Aorta (tissue), 5 donors: ENCODE data around the gene GON7. TPM values are rescaled to one million over a fixed set of nuclear protein-coding genes. Genes with fewer than 3 reads are reported as not detected.
A peak's percentile ranks its signal among the peaks of the same experiment; 100 is the strongest.

Source experiments
- ATAC-seq: fragments of 200-7000 bp; cut with Tn5 transposase; one replicate; pipeline ENCODE4 v1.9.1; 2022; ENCODE audit warnings: moderate library complexity; ENCODE audit not compliant: low FRiP score
- DNase-seq, 2 donors: peaks; one replicate each; pipeline ENCODE4 v3.0.0-alpha.2; 2020
- H3K27ac ChIP-seq, 2 donors: one replicate each; pipeline ENCODE4 v1.5.1; 2013; ENCODE audit warnings: low read length in 2 of 2, mild to moderate bottlenecking in 2 of 2, moderate library complexity in 2 of 2, control low read depth in 1 of 2, inconsistent platforms in 1 of 2, low read depth in 1 of 2
- H3K27me3 ChIP-seq, 2 donors: one replicate each; pipeline ENCODE4 v1.6.1; 2013; ENCODE audit warnings: control low read depth in 1 of 2, low read length in 1 of 2, mild to moderate bottlenecking in 1 of 2, moderate library complexity in 1 of 2; ENCODE audit not compliant: insufficient read depth in 2 of 2, control insufficient read depth in 1 of 2
- H3K36me3 ChIP-seq, 2 donors: one replicate each; pipeline ENCODE4 v1.6.1; 2013; ENCODE audit warnings: control low read depth in 1 of 2, low read length in 1 of 2, mild to moderate bottlenecking in 1 of 2; ENCODE audit not compliant: insufficient read depth in 2 of 2, control insufficient read depth in 1 of 2
- H3K4me1 ChIP-seq, 2 donors: one replicate each; pipeline ENCODE4 v1.6.1; 2013; ENCODE audit warnings: low read length in 2 of 2, control low read depth in 1 of 2, mild to moderate bottlenecking in 1 of 2, moderate library complexity in 1 of 2; ENCODE audit not compliant: insufficient read depth in 2 of 2, control insufficient read depth in 1 of 2
- H3K4me3 ChIP-seq, 2 donors: one replicate each; pipeline ENCODE4 v1.5.1; 2013; ENCODE audit warnings: low read length in 2 of 2, control low read depth in 1 of 2, mild to moderate bottlenecking in 1 of 2
- H3K9me3 ChIP-seq: one replicate; pipeline ENCODE4 v1.6.1; 2013; ENCODE audit warnings: mild to moderate bottlenecking, low read length; ENCODE audit not compliant: control insufficient read depth
- WGBS, 2 donors: extraction: QIAGEN DNeasy Blood & Tissue Kit; methylation state at CpG; one replicate each; pipeline ENCODE4 v1.1.7; 2013; 5-methylcytosine and 5-hydroxymethylcytosine counted together
- intact Hi-C, 2 donors: fragments of 100-400 bp; cut with DNase I; formaldehyde crosslinking; loops; one replicate each; pipeline versions ENCODE4 v1.14.2 to v1.15.0; 2022
- polyA plus RNA-seq, 2 donors: library from polyadenylated mRNA; stranded (reverse); fragments of 200-250 nt; gene quantifications; one replicate each; pipeline ENCODE4 v1.2.3, GENCODE V29; 2013
- total RNA-seq, 2 donors: library from RNA; stranded (reverse); fragmentation: NEBNext Ultra II Directional; extraction: Animal tissue kit (Norgen Biotek cat#: 25700); gene quantifications; one replicate each; pipeline ENCODE4 v1.2.1, GENCODE V29; 2021
- donor health status: healthy with polysubstance abuse.
- donor health status: Bipolar disorder and iron deficiency.
- donor health status: DM: no; HTN: no; CAD: no.
- donor health status: DM: no; HTN: no; CAD: no.
- donor health status: DM: yes; HTN: yes; CAD: no.

The GON7 gene
- total and polyA plus RNA-seq, 4 donors = 4.9 to 17.3 (median 10.0) TPM

GRCh38 chr14:93232159-93232558, 25.3 kb upstream of the GON7 start:
- no peaks in the 10 kb centered on the region for H3K9me3 ChIP-seq
- intact Hi-C loops = no loop called here
- no peak for ATAC-seq
- H3K27ac ChIP-seq = no peak overlapping the region
- 55 to 64% methylated on average over 17 of the region's 17 CpGs for WGBS, 2 donors
- H3K27me3 ChIP-seq = no peaks in the 10 kb centered on the region
- H3K4me1 ChIP-seq = no peaks in the 10 kb centered on the region
- peaks cover 0 to 4% of the 10 kb centered on the region in 2 donors for H3K36me3 ChIP-seq
- H3K4me3 ChIP-seq = no peak overlapping the region
- no peak for DNase-seq

GRCh38 chr14:93231129-93231979, 24.5 kb upstream of the GON7 start:
- Histone ChIP-seq H3K4me3 (peak overlapping the region in 1 of 2 donors; percentile 14), H3K9me3 (no peaks in the 10 kb centered on the region), H3K27ac (no peak overlapping the region), H3K4me1 (no peaks in the 10 kb centered on the region), H3K27me3 (no peaks in the 10 kb centered on the region), H3K36me3 (peaks cover 0 to 6% of the 10 kb centered on the region in 2 donors)
- peak; percentile 49 to 78 for DNase-seq
- intact Hi-C loops = no loop called here
- ATAC-seq = no peak
- 23 to 25% methylated on average over 39 of the region's 39 CpGs for WGBS, 2 donors

- Histone ChIP-seq H3K27ac (no peak overlapping the region), H3K27me3 (no peaks in the 10 kb centered on the region), H3K9me3 (no peaks in the 10 kb centered on the region), H3K4me1 (no peaks in the 10 kb centered on the region), H3K36me3 (peaks cover 3 to 6% of the 10 kb centered on the region in 2 donors), H3K4me3 (no peak overlapping the region)
- DNase-seq (no peak), ATAC-seq (no peak)
- 95 to 97% methylated on average over 16 of the region's 16 CpGs for WGBS, 2 donors
- intact Hi-C loops = no loop called here
These were observed 23.7 kb upstream of the GON7 start for GRCh38 chr14:93230539-93230938.

GRCh38 chr14:93228550-93228949, 21.7 kb upstream of the GON7 start:
- ATAC-seq (no peak), DNase-seq (no peak)
- no peaks in the 10 kb centered on the region for H3K9me3 ChIP-seq
- H3K27me3 ChIP-seq = no peaks in the 10 kb centered on the region
- H3K4me1 ChIP-seq = no peaks in the 10 kb centered on the region
- no peak overlapping the region for H3K27ac ChIP-seq
- H3K4me3 ChIP-seq = no peak overlapping the region
- WGBS, 2 donors = 97 to 98% methylated on average over 8 of the region's 8 CpGs
- H3K36me3 ChIP-seq = peaks cover 3 to 6% of the 10 kb centered on the region in 2 donors
- intact Hi-C loops = no loop called here

- ATAC-seq (no peak), DNase-seq (no peak)
- intact Hi-C loops = no loop called here
- no peak overlapping the region for H3K4me3 ChIP-seq
- H3K27ac ChIP-seq = no peak overlapping the region
- H3K9me3 ChIP-seq = no peaks in the 10 kb centered on the region
- 97 to 99% methylated on average over 27 of the region's 27 CpGs for WGBS, 2 donors
- no peaks in the 10 kb centered on the region for H3K27me3 ChIP-seq
- H3K4me1 ChIP-seq = no peaks in the 10 kb centered on the region
- H3K36me3 ChIP-seq = peaks cover 3 to 6% of the 10 kb centered on the region in 2 donors
These were observed 16.7 kb upstream of the GON7 start for GRCh38 chr14:93223565-93223964.

- Histone ChIP-seq H3K27ac (no peak overlapping the region), H3K4me3 (no peak overlapping the region), H3K9me3 (no peaks in the 10 kb centered on the region), H3K4me1 (no peaks in the 10 kb centered on the region), H3K36me3 (peaks cover 1 to 6% of the 10 kb centered on the region in 2 donors), H3K27me3 (no peaks in the 10 kb centered on the region)
- intact Hi-C loops = no loop called here
- ATAC-seq (no peak), DNase-seq (no peak)
These were observed 13.6 kb upstream of the GON7 start for GRCh38 chr14:93220509-93220908.

GRCh38 chr14:93219103-93219726, 12.3 kb upstream of the GON7 start:
- ATAC-seq = no peak
- intact Hi-C loops = no loop called here
- WGBS, 2 donors = 44 to 45% methylated on average over 3 of the region's 3 CpGs

GRCh38 chr14:93214598-93214997, 7.7 kb upstream of the GON7 start:
- Histone ChIP-seq H3K27ac (no peak overlapping the region), H3K27me3 (no peaks in the 10 kb centered on the region), H3K9me3 (no peaks in the 10 kb centered on the region), H3K4me1 (no peaks in the 10 kb centered on the region), H3K36me3 (peaks cover 1 to 6% of the 10 kb centered on the region in 2 donors), H3K4me3 (no peak overlapping the region)
- no peak for ATAC-seq
- 91 to 92% methylated on average over 2 of the region's 2 CpGs for WGBS, 2 donors
- intact Hi-C loops = no loop called here
- no peak for DNase-seq

More at GRCh38 chr14:93219103-93219726, 12.3 kb upstream of the GON7 start:
- no peaks in the 10 kb centered on the region for H3K9me3 ChIP-seq
- DNase-seq = no peak
- H3K4me1 ChIP-seq = no peaks in the 10 kb centered on the region
- H3K4me3 ChIP-seq = no peak overlapping the region
- peaks cover 1 to 6% of the 10 kb centered on the region in 2 donors for H3K36me3 ChIP-seq
- H3K27me3 ChIP-seq = no peaks in the 10 kb centered on the region
- no peak overlapping the region for H3K27ac ChIP-seq

- H3K4me1 ChIP-seq = no peaks in the 10 kb centered on the region
- no peaks in the 10 kb centered on the region for H3K27me3 ChIP-seq
- no peak overlapping the region for H3K4me3 ChIP-seq
- intact Hi-C loops = no loop called here
- WGBS, 2 donors = 81 to 84% methylated on average over 3 of the region's 3 CpGs
- no peaks in the 10 kb centered on the region for H3K9me3 ChIP-seq
- ATAC-seq (no peak), DNase-seq (no peak)
- no peak overlapping the region for H3K27ac ChIP-seq
- peaks cover 1 to 6% of the 10 kb centered on the region in 2 donors for H3K36me3 ChIP-seq
These were observed 5.6 kb upstream of the GON7 start for GRCh38 chr14:93212432-93212831.
